Measurements from ENCODE around the gene RETREG1. TPM values are rescaled to one million over a fixed set of nuclear protein-coding genes. Genes with fewer than 3 reads are reported as not detected.

RETREG1 gene
- total and polyA plus RNA-seq, 2 experiments from 2014 or later = 2.3 to 3.6 TPM

DNA sequence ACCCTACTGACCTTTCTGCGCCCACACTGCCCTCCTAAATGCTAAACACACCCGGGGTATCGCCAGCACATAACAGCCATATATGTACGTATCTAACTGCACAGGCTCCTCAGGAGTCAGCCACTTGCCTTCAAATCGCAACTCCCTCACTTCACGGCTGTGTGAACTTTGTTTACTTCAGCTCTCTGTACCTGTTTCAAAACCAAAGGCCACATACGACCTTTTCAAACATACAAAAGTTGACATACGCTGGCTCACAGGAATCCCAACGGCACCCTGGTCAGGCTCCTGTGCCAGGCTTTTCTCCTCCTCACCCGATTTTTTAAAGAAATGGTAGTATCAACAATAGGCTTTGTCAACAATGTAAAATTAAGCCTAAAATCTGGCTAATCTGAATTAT, 112.2 kb downstream of the RETREG1 start:
- no peaks in the 10 kb centered on the region for H3K36me3 Mint-ChIP-seq (ENCODE audit: low read depth)
- H3K27ac Mint-ChIP-seq = no peak overlapping the region
- Histone ChIP-seq H2AFZ (no peak overlapping the region), H3K27me3 (ENCODE audit: insufficient read depth) (no peaks in the 10 kb centered on the region), H3K4me2 (no peak overlapping the region), H4K20me1 (replicated peaks; ENCODE audit: insufficient read depth) (no peaks in the 10 kb centered on the region), H3K4me1 (ENCODE audit: insufficient read depth) (peaks cover 13% of the 10 kb centered on the region; the same call in 1 of the 2 replicates), H3F3A (replicated peaks; ENCODE audit: low read depth) (no peaks in the 10 kb centered on the region), H3K9me2 (ENCODE audit: insufficient read depth) (no peaks in the 10 kb centered on the region), H3K36me3 (ENCODE audit: insufficient read depth) (no peaks in the 10 kb centered on the region), H3K79me2 (replicated peaks; ENCODE audit: insufficient read depth) (no peaks in the 10 kb centered on the region), H3K27ac (ENCODE audit: low read depth) (no peak overlapping the region), H3K4me3 (no peak overlapping the region)
- no peak for TF ChIP-seq ZNF331 (CRISPR knock-in tag; IDR thresholded peaks at IDR 0.05; ENCODE audit: low read depth)
- no peak for TF ChIP-seq STAT1 (IDR thresholded peaks at IDR 0.05; ENCODE audit: unreplicated experiment)
- TF ChIP-seq, protein P1, sequence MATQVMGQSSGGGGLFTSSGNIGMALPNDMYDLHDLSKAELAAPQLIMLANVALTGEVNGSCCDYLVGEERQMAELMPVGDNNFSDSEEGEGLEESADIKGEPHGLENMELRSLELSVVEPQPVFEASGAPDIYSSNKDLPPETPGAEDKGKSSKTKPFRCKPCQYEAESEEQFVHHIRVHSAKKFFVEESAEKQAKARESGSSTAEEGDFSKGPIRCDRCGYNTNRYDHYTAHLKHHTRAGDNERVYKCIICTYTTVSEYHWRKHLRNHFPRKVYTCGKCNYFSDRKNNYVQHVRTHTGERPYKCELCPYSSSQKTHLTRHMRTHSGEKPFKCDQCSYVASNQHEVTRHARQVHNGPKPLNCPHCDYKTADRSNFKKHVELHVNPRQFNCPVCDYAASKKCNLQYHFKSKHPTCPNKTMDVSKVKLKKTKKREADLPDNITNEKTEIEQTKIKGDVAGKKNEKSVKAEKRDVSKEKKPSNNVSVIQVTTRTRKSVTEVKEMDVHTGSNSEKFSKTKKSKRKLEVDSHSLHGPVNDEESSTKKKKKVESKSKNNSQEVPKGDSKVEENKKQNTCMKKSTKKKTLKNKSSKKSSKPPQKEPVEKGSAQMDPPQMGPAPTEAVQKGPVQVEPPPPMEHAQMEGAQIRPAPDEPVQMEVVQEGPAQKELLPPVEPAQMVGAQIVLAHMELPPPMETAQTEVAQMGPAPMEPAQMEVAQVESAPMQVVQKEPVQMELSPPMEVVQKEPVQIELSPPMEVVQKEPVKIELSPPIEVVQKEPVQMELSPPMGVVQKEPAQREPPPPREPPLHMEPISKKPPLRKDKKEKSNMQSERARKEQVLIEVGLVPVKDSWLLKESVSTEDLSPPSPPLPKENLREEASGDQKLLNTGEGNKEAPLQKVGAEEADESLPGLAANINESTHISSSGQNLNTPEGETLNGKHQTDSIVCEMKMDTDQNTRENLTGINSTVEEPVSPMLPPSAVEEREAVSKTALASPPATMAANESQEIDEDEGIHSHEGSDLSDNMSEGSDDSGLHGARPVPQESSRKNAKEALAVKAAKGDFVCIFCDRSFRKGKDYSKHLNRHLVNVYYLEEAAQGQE (IDR thresholded peaks at IDR 0.05; ENCODE audit: unreplicated experiment) = no peak
- TF ChIP-seq POLR2AphosphoS5 (IDR thresholded peaks at IDR 0.05; ENCODE audit: low read depth) = no peak
- ATAC-seq = no peak
- no peaks in the 10 kb centered on the region for H3K27me3 Mint-ChIP-seq (ENCODE audit: insufficient read depth, low read depth, poor library complexity)
- peaks cover 12% of the 10 kb centered on the region for H3K4me1 Mint-ChIP-seq
- H3K9me3 Mint-ChIP-seq = no peaks in the 10 kb centered on the region
- DNase-seq (ENCODE audit: low spot score) = no peak
- H3K4me3 Mint-ChIP-seq = no peak overlapping the region

- Mint-ChIP-seq H3K9me3 (no peaks in the 10 kb centered on the region), H3K27ac (no peak overlapping the region), H3K36me3 (ENCODE audit: low read depth) (no peaks in the 10 kb centered on the region), H3K4me1 (no peaks in the 10 kb centered on the region), H3K4me3 (no peak overlapping the region), H3K27me3 (ENCODE audit: insufficient read depth, low read depth, poor library complexity) (no peaks in the 10 kb centered on the region)
- H3K9me2 ChIP-seq (ENCODE audit: insufficient read depth) = no peaks in the 10 kb centered on the region
- no peaks in the 10 kb centered on the region for H3K27me3 ChIP-seq (ENCODE audit: insufficient read depth)
- H2AFZ ChIP-seq = no peak overlapping the region
- no peaks in the 10 kb centered on the region for H3K36me3 ChIP-seq (ENCODE audit: insufficient read depth)
- TF ChIP-seq CREB1 (CRISPR knock-in tag; IDR thresholded peaks at IDR 0.05; ENCODE audit: low read depth) = no peak
- TF ChIP-seq ZNF331 (CRISPR knock-in tag; IDR thresholded peaks at IDR 0.05; ENCODE audit: low read depth) = no peak
- TF ChIP-seq EZH2 (IDR thresholded peaks at IDR 0.05; ENCODE audit: low read depth, unreplicated experiment) = no peak
- TF ChIP-seq EZH2phosphoT487 (IDR thresholded peaks at IDR 0.05; ENCODE audit: unreplicated experiment) = no peak
- TF ChIP-seq ZNF462 (CRISPR knock-in tag; IDR thresholded peaks at IDR 0.05) = no peak
- TF ChIP-seq, protein P2, sequence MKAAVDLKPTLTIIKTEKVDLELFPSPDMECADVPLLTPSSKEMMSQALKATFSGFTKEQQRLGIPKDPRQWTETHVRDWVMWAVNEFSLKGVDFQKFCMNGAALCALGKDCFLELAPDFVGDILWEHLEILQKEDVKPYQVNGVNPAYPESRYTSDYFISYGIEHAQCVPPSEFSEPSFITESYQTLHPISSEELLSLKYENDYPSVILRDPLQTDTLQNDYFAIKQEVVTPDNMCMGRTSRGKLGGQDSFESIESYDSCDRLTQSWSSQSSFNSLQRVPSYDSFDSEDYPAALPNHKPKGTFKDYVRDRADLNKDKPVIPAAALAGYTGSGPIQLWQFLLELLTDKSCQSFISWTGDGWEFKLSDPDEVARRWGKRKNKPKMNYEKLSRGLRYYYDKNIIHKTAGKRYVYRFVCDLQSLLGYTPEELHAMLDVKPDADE (IDR thresholded peaks at IDR 0.05) = no peak
- no peak for TF ChIP-seq ZNF114 (CRISPR knock-in tag; IDR thresholded peaks at IDR 0.05)
- TF ChIP-seq NANOG (IDR thresholded peaks at IDR 0.05; ENCODE audit: borderline replicate concordance) = no peak
- TF ChIP-seq JUNB (IDR thresholded peaks at IDR 0.05; ENCODE audit: unreplicated experiment) = no peak
- H3K4me1 ChIP-seq (ENCODE audit: insufficient read depth) = no peaks in the 10 kb centered on the region
- ATAC-seq (no peak), DNase-seq (ENCODE audit: low spot score) (no peak)
- H4K20me1 ChIP-seq (replicated peaks; ENCODE audit: insufficient read depth) = no peaks in the 10 kb centered on the region
- no peak overlapping the region for H3K4me3 ChIP-seq
- no peaks in the 10 kb centered on the region for H3K79me2 ChIP-seq (replicated peaks; ENCODE audit: insufficient read depth)
- no peak overlapping the region for H3K27ac ChIP-seq (ENCODE audit: low read depth)
- no peaks in the 10 kb centered on the region for H3F3A ChIP-seq (replicated peaks; ENCODE audit: low read depth)
- no peak overlapping the region for H3K4me2 ChIP-seq
These were observed 113.9 kb downstream of the RETREG1 start for GRCh38 chr5:16502866-16503265.

All from GM23338 (cell line).